Activated CD8-positive, alpha-beta memory T cell treated with anti-CD3 and anti-CD28 coated beads for 1 hour (primary cell): ENCODE results near the gene KRTAP3-1.
"Not testable (repeated sequence)": the region's sequence is repeated elsewhere in the genome, so short reads cannot be mapped to it uniquely, and the experiment has no call there.

ENCODE experiments used
- DNase-seq, 2 donors: peaks; one replicate each; pipeline ENCODE4 v3.0.0-alpha.2; 2020; ENCODE audit warnings: low read depth in 1 of 2; ENCODE audit errors: extremely low read depth in 1 of 2

KRTAP3-1 gene

GRCh38 chr17:41008811-41009210, at the start of gene KRTAP3-1:
Gene KRTAP3-1 (minus strand): TSS chr17:41009128. CDS start chr17:41009074, 54 bp downstream.
- no peak for DNase-seq

DNA sequence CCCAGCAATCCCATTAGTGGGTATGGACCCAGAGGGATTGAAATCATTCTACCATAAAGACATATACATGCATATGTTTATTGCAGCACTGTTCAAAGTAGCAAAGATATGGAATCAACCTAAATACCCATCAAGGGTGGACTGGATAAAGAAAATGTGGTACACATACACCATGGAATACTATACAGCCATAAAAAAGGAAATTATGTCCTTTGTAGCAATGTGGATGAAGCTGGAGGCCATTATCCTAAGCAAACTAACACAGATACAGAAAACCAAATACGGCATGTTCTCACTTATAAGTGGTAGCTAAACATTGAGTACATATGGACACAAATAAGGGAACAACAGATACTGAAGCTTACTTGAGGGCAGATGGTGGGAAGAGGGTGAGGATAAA, 48.6 kb upstream of the KRTAP3-1 start:
- DNase-seq, result no peak

- not testable (repeated sequence) for DNase-seq
Measured at GRCh38 chr17:41055130-41055529, 46.2 kb upstream of the KRTAP3-1 start, which contains the start of gene KRTAP2-2. Gene KRTAP2-2 (minus strand): TSS chr17:41055230. CDS start chr17:41055211, 19 bp downstream.

GRCh38 chr17:41054556-41054955, 45.6 kb upstream of the KRTAP3-1 start:
- not testable (repeated sequence) for DNase-seq

- no peak for DNase-seq
Measured at GRCh38 chr17:41054025-41054424, 45.1 kb upstream of the KRTAP3-1 start.

DNA sequence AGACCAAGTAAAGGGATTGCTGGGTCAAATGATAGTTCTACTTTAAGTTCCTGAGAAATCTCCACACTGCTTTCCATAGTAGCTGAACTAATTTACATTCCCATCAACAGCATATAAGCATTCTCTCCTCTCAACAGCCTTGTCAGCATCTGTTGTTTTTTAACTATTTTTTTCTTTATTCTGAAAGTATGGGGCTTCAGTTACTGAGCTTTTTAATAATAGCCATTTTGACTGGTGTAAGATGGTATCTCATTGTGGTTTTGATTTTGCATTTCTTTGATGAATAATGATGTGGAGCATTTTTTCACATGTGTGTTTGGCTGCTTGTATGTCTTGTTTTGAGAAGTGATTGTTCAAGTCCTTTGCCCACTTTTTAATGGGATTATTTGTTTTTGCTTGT, 43.6 kb upstream of the KRTAP3-1 start:
- DNase-seq, result no peak

- no peak for DNase-seq
Measured at GRCh38 chr17:41049110-41049509, 40.2 kb upstream of the KRTAP3-1 start.

DNA sequence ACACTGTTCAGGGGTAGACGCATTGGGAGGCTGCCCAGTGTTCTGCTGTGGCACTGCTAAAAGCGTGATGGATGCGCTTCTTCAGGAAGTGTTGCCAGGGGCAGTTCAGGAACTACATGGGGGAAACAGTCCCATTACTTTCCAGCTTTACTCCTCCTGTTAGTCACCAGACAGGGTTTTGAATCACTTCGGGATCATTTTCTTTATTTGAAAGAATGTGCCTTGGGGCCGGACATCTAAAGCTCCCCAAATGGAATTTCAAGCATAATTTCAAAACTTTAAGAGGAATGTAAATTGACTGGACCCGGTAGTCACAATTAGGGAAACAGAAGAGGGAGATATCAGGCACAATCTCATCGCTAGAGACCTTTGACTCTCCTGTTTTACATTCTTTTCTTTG, 39.5 kb upstream of the KRTAP3-1 start:
- no peak for DNase-seq

GRCh38 chr17:41046735-41047465, 38.0 kb upstream of the KRTAP3-1 start, which contains the start of gene KRTAP2-1:
Gene KRTAP2-1 (minus strand): TSS chr17:41047316. CDS start chr17:41047267, 49 bp downstream.
- not testable (repeated sequence) for DNase-seq

GRCh38 chr17:41042953-41043352, 34.0 kb upstream of the KRTAP3-1 start:
- no peak for DNase-seq

DNA sequence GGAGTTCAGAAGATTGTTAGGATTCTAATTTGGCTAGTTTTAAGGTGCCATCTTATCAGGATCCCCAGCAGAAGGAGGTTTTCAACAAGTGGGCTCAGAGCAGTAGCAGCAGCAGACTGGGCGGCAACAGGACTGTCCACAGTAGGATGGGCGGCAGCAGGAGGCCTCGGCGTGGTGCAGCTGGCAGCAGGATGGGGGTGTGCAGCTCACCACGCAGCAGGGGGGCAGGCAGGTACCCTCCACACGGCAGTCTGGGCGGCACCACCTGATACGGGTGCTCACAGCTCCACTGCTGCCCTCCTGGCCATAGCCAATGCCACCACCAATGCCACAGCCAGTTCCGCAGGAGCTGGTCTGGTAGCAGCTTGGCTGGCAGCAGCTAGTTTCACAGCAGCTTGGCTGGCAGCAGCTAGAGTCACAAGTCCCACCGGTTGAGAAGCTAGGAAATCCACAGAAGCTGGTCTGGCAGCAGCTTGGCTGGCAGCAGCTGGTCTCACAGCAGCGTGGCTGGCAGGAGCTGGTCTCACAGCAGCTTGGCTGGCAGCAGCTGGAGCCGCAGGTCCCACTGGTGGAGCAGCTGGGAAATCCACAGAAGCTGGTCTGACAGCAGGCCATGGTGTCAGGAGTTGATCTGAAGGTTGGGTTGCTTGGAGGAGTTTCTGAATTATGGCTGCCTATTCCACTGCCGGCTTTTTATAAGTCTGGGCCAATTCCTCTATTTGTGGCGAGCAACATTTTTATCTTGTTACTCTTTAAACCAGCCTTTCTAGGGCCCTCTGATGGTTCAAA, 32.0 kb upstream of the KRTAP3-1 start, which contains the start of gene KRTAP1-1:
Gene KRTAP1-1, minus strand, starts transcription at position 668 of the 789 bp plus-strand sequence. Its CDS starts 53 bp downstream, at position 615.
- not testable (repeated sequence) for DNase-seq

- no peak for DNase-seq
Measured at GRCh38 chr17:41037853-41038350, 29.0 kb upstream of the KRTAP3-1 start.

DNA sequence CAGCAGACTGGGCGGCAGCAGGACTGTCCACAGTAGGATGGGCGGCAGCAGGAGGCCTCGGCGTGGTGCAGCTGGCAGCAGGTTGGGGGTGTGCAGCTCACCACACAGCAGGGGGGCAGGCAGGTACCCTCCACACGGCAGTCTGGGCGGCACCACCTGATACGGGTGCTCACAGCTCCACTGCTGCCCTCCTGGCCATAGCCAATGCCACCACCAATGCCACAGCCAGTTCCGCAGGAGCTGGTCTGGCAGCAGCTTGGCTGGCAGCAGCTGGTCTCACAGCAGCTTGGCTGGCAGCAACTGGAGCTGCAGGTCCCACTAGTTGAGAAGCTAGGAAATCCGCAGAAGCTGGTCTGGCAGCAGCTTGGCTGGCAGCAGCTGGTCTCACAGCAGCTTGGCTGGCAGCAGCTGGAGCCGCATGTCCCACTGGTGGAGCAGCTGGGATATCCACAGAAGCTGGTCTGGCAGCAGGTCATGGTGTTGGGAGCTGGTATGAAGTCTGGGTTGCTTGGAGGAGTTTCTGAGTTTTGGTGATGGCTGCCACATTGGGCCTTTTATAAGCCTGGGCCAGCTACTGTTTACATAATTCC, 25.5 kb upstream of the KRTAP3-1 start, which contains the start of gene KRTAP1-3:
Gene KRTAP1-3, minus strand, starts transcription at position 529 of the 590 bp plus-strand sequence. Its CDS starts 53 bp downstream, at position 476.
- not testable (repeated sequence) for DNase-seq

GRCh38 chr17:41029633-41030245, 20.8 kb upstream of the KRTAP3-1 start, which contains the start of gene KRTAP1-4:
Gene KRTAP1-4 (minus strand): TSS chr17:41030195. CDS start chr17:41030078, 117 bp downstream.
- no peak for DNase-seq

GRCh38 chr17:41026715-41027471, 18.0 kb upstream of the KRTAP3-1 start, which contains the start of gene KRTAP1-5:
Gene KRTAP1-5 (minus strand): TSS chr17:41027208. CDS start chr17:41027155, 53 bp downstream.
- no peak for DNase-seq

GRCh38 chr17:41024697-41025096, 15.8 kb upstream of the KRTAP3-1 start:
- DNase-seq, result no peak

DNA sequence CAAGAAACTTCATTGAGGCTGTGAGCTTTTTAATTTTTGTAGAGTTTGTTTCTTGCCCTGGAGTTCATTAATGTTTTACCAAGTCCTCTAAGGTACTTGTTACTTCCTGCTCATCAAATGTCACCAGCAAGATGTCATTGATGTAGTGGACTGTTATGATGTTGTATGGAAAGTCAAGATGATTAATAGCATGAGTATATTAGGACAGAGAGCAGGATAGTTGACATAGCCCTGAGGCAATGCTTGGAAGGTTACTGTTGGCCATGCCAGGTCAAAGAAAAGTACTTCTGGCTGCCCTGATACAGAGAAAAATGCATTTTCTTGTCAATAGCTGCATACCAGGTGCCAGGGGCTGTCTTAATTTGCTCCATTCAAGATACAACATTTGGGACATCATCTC, 11.4 kb upstream of the KRTAP3-1 start:
- DNase-seq, result no peak

- DNase-seq, result no peak
Measured at GRCh38 chr17:41019415-41019814, 10.5 kb upstream of the KRTAP3-1 start.

DNA sequence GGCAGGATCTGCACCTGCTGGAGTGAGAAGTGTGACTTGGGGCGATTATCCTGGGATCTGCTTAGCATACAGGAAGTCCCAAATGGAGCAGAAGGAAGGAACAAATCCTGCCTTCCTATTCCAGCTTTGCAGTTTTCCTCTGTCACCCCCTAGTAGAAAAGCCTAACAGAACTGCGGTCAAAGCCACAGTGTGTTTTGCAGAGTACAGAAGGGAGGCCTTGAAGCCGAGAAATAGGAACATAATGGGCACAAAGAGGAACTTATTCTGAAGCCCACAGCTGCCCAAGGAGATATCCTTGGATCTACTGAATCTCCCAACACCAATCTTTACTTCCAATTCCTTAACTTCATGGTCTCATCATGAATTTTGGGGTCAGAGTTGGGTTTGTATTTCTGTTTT, 9.6 kb upstream of the KRTAP3-1 start:
- DNase-seq, result no peak
